CD14-positive monocyte (primary cell): ENCODE data around the gene SIRPA. TPM values are rescaled to one million over a fixed set of nuclear protein-coding genes. Genes with fewer than 3 reads are reported as not detected.
A peak's percentile ranks its signal among the peaks of the same experiment; 100 is the strongest.

Experiments used
- DNase-seq, 3 donors: peaks; one replicate each; pipeline ENCODE4 v3.0.0-alpha.2; 2011 to 2022
- H2AFZ ChIP-seq: 2 replicates; pipeline ENCODE4 v1.6.0; 2012; ENCODE audit warnings: mild to moderate bottlenecking, low read depth, low read length, inconsistent platforms; ENCODE audit not compliant: insufficient read depth, poor library complexity, severe bottlenecking
- H3K27ac ChIP-seq, 2 donors: 1 replicate in 1 of 2; 2 replicates in 1 of 2; pipeline ENCODE4 v1.5.1; 2012 to 2013; ENCODE audit warnings: low read length in 2 of 2, control low read depth in 1 of 2, inconsistent platforms in 1 of 2, low read depth in 1 of 2, mild to moderate bottlenecking in 1 of 2
- H3K27me3 ChIP-seq, 2 donors: one replicate each; pipeline versions ENCODE4 v1.6.0 to v1.6.1; 2011 to 2013; ENCODE audit warnings: low read length in 2 of 2; ENCODE audit not compliant: control insufficient read depth in 2 of 2, insufficient read depth in 2 of 2
- H3K36me3 ChIP-seq, 2 donors: replicated peaks in 1 of 2; 1 replicate in 1 of 2; 2 replicates in 1 of 2; pipeline versions ENCODE4 v1.5.1 to v1.6.1; 2012 to 2013; ENCODE audit warnings: low read length in 2 of 2, control low read depth in 1 of 2, inconsistent platforms in 1 of 2, mild to moderate bottlenecking in 1 of 2; ENCODE audit not compliant: insufficient read depth in 2 of 2, control insufficient read depth in 1 of 2
- H3K4me1 ChIP-seq, 2 donors: 1 replicate in 1 of 2; 2 replicates in 1 of 2; pipeline versions ENCODE4 v1.5.1 to v1.6.1; 2012 to 2013; ENCODE audit warnings: low read length in 2 of 2, control low read depth in 1 of 2, inconsistent platforms in 1 of 2, mild to moderate bottlenecking in 1 of 2, moderate library complexity in 1 of 2; ENCODE audit not compliant: insufficient read depth in 2 of 2, control insufficient read depth in 1 of 2
- H3K4me2 ChIP-seq: replicated peaks from 2 replicates; pipeline ENCODE3; 2012; ENCODE audit warnings: low read length, moderate library complexity, mild to moderate bottlenecking; ENCODE audit not compliant: poor library complexity, severe bottlenecking; ENCODE audit errors: extremely low read depth
- H3K4me3 ChIP-seq, 3 experiments: fragments of 200-600 bp in 1 of 3; sonication (generic) in 1 of 3; replicated peaks in 1 of 3; 1 replicate in 2 of 3; 2 replicates in 1 of 3; pipeline ENCODE4 v1.5.1; 2011 to 2013; ENCODE audit warnings: low read length in 3 of 3, mild to moderate bottlenecking in 3 of 3, control low read depth in 2 of 3, low read depth in 2 of 3, inconsistent platforms in 1 of 3, moderate library complexity in 1 of 3
- H3K79me2 ChIP-seq: 2 replicates; pipeline ENCODE4 v1.6.0; 2012; ENCODE audit warnings: mild to moderate bottlenecking, control low read depth, inconsistent platforms, low read length, moderate library complexity; ENCODE audit not compliant: insufficient read depth
- H3K9ac ChIP-seq: 2 replicates; pipeline ENCODE4 v1.6.0; 2017; ENCODE audit warnings: low read length, mild to moderate bottlenecking; ENCODE audit not compliant: insufficient read depth, poor library complexity, severe bottlenecking
- H3K9me3 ChIP-seq, 2 donors: replicated peaks in 1 of 2; 1 replicate in 1 of 2; 2 replicates in 1 of 2; pipeline versions ENCODE4 v1.5.1 to v1.6.1; 2012 to 2013; ENCODE audit warnings: low read length in 2 of 2, control low read depth in 1 of 2; ENCODE audit not compliant: control insufficient read depth in 1 of 2, insufficient read depth in 1 of 2
- H4K20me1 ChIP-seq: 2 replicates; pipeline ENCODE4 v1.6.0; 2012; ENCODE audit warnings: mild to moderate bottlenecking, low read length, control low read depth, moderate library complexity; ENCODE audit not compliant: insufficient read depth
- H3K27ac Mint-ChIP-seq, 7 donors: one replicate each; pipeline ENCODE4 v1.8.0; 2020; ENCODE audit warnings: mild to moderate bottlenecking in 7 of 7, mixed read lengths in 7 of 7, moderate library complexity in 6 of 7, inconsistent platforms in 2 of 7
- H3K27me3 Mint-ChIP-seq, 3 donors: one replicate each; pipeline ENCODE4 v1.8.0; 2021 to 2022; ENCODE audit warnings: low read depth in 3 of 3, mild to moderate bottlenecking in 3 of 3, mixed read lengths in 3 of 3, moderate library complexity in 3 of 3, inconsistent platforms in 1 of 3
- H3K36me3 Mint-ChIP-seq, 2 donors: one replicate each; pipeline ENCODE4 v1.8.0; 2020; ENCODE audit warnings: mixed read lengths in 2 of 2, inconsistent platforms in 1 of 2, mild to moderate bottlenecking in 1 of 2
- H3K4me1 Mint-ChIP-seq: one replicate; pipeline ENCODE4 v1.8.0; 2020; ENCODE audit warnings: mild to moderate bottlenecking, mixed read lengths
- H3K4me3 Mint-ChIP-seq, 2 donors: one replicate each; pipeline ENCODE4 v1.8.0; 2020; ENCODE audit warnings: mild to moderate bottlenecking in 2 of 2, mixed read lengths in 2 of 2, moderate library complexity in 1 of 2
- H3K9me3 Mint-ChIP-seq, 7 donors: one replicate each; pipeline ENCODE4 v1.8.0; 2020 to 2022; ENCODE audit warnings: mixed read lengths in 7 of 7, mild to moderate bottlenecking in 6 of 7, moderate library complexity in 6 of 7, inconsistent platforms in 2 of 7
- CTCF ChIP-seq: fragments of 200-600 bp; IDR thresholded peaks from one replicate; pipeline ENCODE4 v1.8.0; 2022; ENCODE audit warnings: antibody characterized with exemption, mild to moderate bottlenecking
- WGBS: methylation state at CpG from one replicate; pipeline ENCODE4 v1.1.5; 2013; ENCODE audit warnings: missing lambda C conversion rate; ENCODE audit not compliant: insufficient coverage; 5-methylcytosine and 5-hydroxymethylcytosine counted together
- intact Hi-C, 2 donors: fragments of 100-400 bp; cut with micrococcal nuclease; formaldehyde crosslinking; loops; one replicate each; pipeline versions ENCODE4 v1.15.0 to v1.15.1; 2023
- polyA plus RNA-seq, 3 donors: library from polyadenylated mRNA; depleted of rRNA in 1 of 3; unstranded in 2 of 3; stranded (reverse) in 1 of 3; fragments of 300-500 nt in 2 of 3; fragments of >200 nt in 1 of 3; fragmentation: Illumina TruSeq in 2 of 3; gene quantifications; 1 replicate in 2 of 3; 2 replicates in 1 of 3; pipeline ENCODE4 v1.2.3, GENCODE V29; 2012 to 2021

The SIRPA gene
- polyA plus RNA-seq, 3 donors: 28.4 to 126 (median 58.3) TPM

GRCh38 chr20:1905009-1905408 lies 9.8 kb downstream of the SIRPA start:
- Histone ChIP-seq H3K36me3 (peaks cover 84 to 100% of the 10 kb centered on the region in 2 donors), H3K27ac (no peak overlapping the region), H3K4me2 (no peak overlapping the region), H2AFZ (no peak overlapping the region), H4K20me1 (peaks cover 100% of the 10 kb centered on the region), H3K4me3 (no peak overlapping the region), H3K79me2 (peaks cover 100% of the 10 kb centered on the region), H3K27me3 (no peaks in the 10 kb centered on the region), H3K9ac (no peak overlapping the region), H3K4me1 (peaks cover 0 to 4% of the 10 kb centered on the region in 2 donors), H3K9me3 (no peaks in the 10 kb centered on the region)
- peaks cover 22% of the 10 kb centered on the region for H3K4me1 Mint-ChIP-seq
- H3K36me3 Mint-ChIP-seq: peaks cover 81 to 93% of the 10 kb centered on the region in 2 donors
- intact Hi-C loops: no loop called here
- H3K27ac Mint-ChIP-seq: peak overlapping the region in 6 of 7 donors; percentile 0 to 50 (median 35)
- no peaks in the 10 kb centered on the region for H3K9me3 Mint-ChIP-seq
- no peak for TF ChIP-seq CTCF
- DNase-seq: no peak
- peaks cover 0 to 3% (median 0%) of the 10 kb centered on the region in 3 donors for H3K27me3 Mint-ChIP-seq
- no peak overlapping the region for H3K4me3 Mint-ChIP-seq
- 95% methylated on average over 7 of the region's 10 CpGs for WGBS

- no peak overlapping the region for H3K4me3 Mint-ChIP-seq
- 85% methylated on average over 9 of the region's 9 CpGs for WGBS
- H3K36me3 Mint-ChIP-seq: peaks cover 84 to 93% of the 10 kb centered on the region in 2 donors
- no peak overlapping the region for H3K27ac Mint-ChIP-seq
- H3K27me3 ChIP-seq: no peaks in the 10 kb centered on the region
- no peaks in the 10 kb centered on the region for H3K9me3 Mint-ChIP-seq
- no peak for DNase-seq
- H3K4me2 ChIP-seq: no peak overlapping the region
- no peaks in the 10 kb centered on the region for H3K9me3 ChIP-seq
- no peak for TF ChIP-seq CTCF
- no peak overlapping the region for H2AFZ ChIP-seq
- peaks cover 100% of the 10 kb centered on the region for H3K79me2 ChIP-seq
- H3K4me1 ChIP-seq: no peaks in the 10 kb centered on the region
- intact Hi-C loops: no loop called here
- H3K4me3 ChIP-seq: no peak overlapping the region
- H3K9ac ChIP-seq: no peak overlapping the region
- peaks cover 100% of the 10 kb centered on the region for H4K20me1 ChIP-seq
- no peak overlapping the region for H3K27ac ChIP-seq
- H3K4me1 Mint-ChIP-seq: peaks cover 22% of the 10 kb centered on the region
- H3K27me3 Mint-ChIP-seq: peaks cover 0 to 3% (median 0%) of the 10 kb centered on the region in 3 donors
- peaks cover 83 to 100% of the 10 kb centered on the region in 2 donors for H3K36me3 ChIP-seq
Measured at GRCh38 chr20:1905693-1906092, 10.5 kb downstream of the SIRPA start.
